GM23338 (cell line): ENCODE results near the gene HNF4A. TPM values are rescaled to one million over a fixed set of nuclear protein-coding genes. Genes with fewer than 3 reads are reported as not detected.

Experiments
- ATAC-seq: fragments of 200-7000 bp; cut with Tn5 transposase; 3 replicates; pipeline ENCODE4 v1.9.1; 2020
- DNase-seq: peaks from one replicate; pipeline ENCODE4 v3.0.0-alpha.2; 2015; ENCODE audit warnings: low spot score
- H2AFZ ChIP-seq: fragments of 200-600 bp; sonication (generic); 2 replicates; pipeline ENCODE4 v1.8.0; 2016; ENCODE audit warnings: antibody characterized with exemption, mild to moderate bottlenecking, moderate library complexity
- H3F3A ChIP-seq: fragments of 200-600 bp; sonication (generic); replicated peaks from 2 replicates; pipeline ENCODE4 v1.8.0; 2017; ENCODE audit warnings: antibody characterized with exemption, mixed run types, low read depth
- H3K27ac ChIP-seq: fragments of 200-600 bp; sonication (generic); 2 replicates; pipeline ENCODE4 v1.6.1; 2016; ENCODE audit warnings: low read depth
- H3K27me3 ChIP-seq: fragments of 200-600 bp; sonication (generic); 2 replicates; pipeline ENCODE4 v1.8.0; 2016; ENCODE audit warnings: mild to moderate bottlenecking, mixed run types, moderate library complexity; ENCODE audit not compliant: insufficient read depth
- H3K36me3 ChIP-seq: fragments of 200-600 bp; sonication (generic); 2 replicates; pipeline ENCODE4 v1.8.0; 2016; ENCODE audit warnings: mild to moderate bottlenecking; ENCODE audit not compliant: insufficient read depth
- H3K4me1 ChIP-seq: fragments of 200-600 bp; sonication (generic); 2 replicates; pipeline ENCODE4 v1.8.0; 2016; ENCODE audit warnings: mild to moderate bottlenecking, moderate library complexity; ENCODE audit not compliant: insufficient read depth
- H3K4me2 ChIP-seq: fragments of 200-600 bp; sonication (generic); 2 replicates; pipeline ENCODE4 v1.7.1; 2017; ENCODE audit warnings: mixed run types
- H3K4me3 ChIP-seq: fragments of 200-600 bp; sonication (generic); 2 replicates; pipeline ENCODE4 v1.6.1; 2016; ENCODE audit warnings: mixed run types
- H3K79me2 ChIP-seq: fragments of 200-600 bp; sonication (generic); replicated peaks from 2 replicates; pipeline ENCODE4 v1.8.0; 2017; ENCODE audit warnings: mild to moderate bottlenecking; ENCODE audit not compliant: insufficient read depth
- H3K9me2 ChIP-seq: fragments of 200-600 bp; sonication (generic); 2 replicates; pipeline ENCODE4 v1.8.0; 2017; ENCODE audit not compliant: insufficient read depth
- H4K20me1 ChIP-seq: fragments of 200-600 bp; sonication (generic); replicated peaks from 2 replicates; pipeline ENCODE4 v1.8.0; 2017; ENCODE audit warnings: mild to moderate bottlenecking; ENCODE audit not compliant: insufficient read depth
- H3K27ac Mint-ChIP-seq: 2 replicates; pipeline ENCODE4 v1.8.0; 2020; ENCODE audit warnings: inconsistent platforms, mild to moderate bottlenecking, moderate library complexity, mixed read lengths
- H3K27me3 Mint-ChIP-seq: 3 replicates; pipeline ENCODE4 v1.8.0; 2022; ENCODE audit warnings: low read depth, mild to moderate bottlenecking, moderate library complexity, mixed read lengths, inconsistent platforms; ENCODE audit not compliant: insufficient read depth, poor library complexity
- H3K36me3 Mint-ChIP-seq: 3 replicates; pipeline ENCODE4 v1.8.0; 2021; ENCODE audit warnings: low read depth, mild to moderate bottlenecking, inconsistent platforms, moderate library complexity, mixed read lengths
- H3K4me1 Mint-ChIP-seq: 3 replicates; pipeline ENCODE4 v1.8.0; 2020; ENCODE audit warnings: mild to moderate bottlenecking, inconsistent platforms, mixed read lengths
- H3K4me3 Mint-ChIP-seq: 3 replicates; pipeline ENCODE4 v1.8.0; 2021; ENCODE audit warnings: moderate library complexity, mild to moderate bottlenecking, inconsistent platforms, mixed read lengths
- H3K9me3 Mint-ChIP-seq: 3 replicates; pipeline ENCODE4 v1.8.0; 2020; ENCODE audit warnings: moderate library complexity, mild to moderate bottlenecking, inconsistent platforms, mixed read lengths
- CREB1 ChIP-seq: fragments of 250-450 bp; sonication (Bioruptor Pico); IDR thresholded peaks from 2 replicates; pipeline ENCODE4 v1.5.0; 2020; ENCODE audit warnings: low read depth, mild to moderate bottlenecking, moderate library complexity
- CTCF ChIP-seq, 2 experiments: fragments of 200-600 bp in 1 of 2; sonication (generic) in 1 of 2; conservative IDR thresholded peaks; 2 replicates each; pipeline versions ENCODE4 v1.5.1 to v1.6.1; 2016 to 2017; ENCODE audit warnings: antibody characterized with exemption in 2 of 2, low read depth in 2 of 2, mild to moderate bottlenecking in 2 of 2, moderate library complexity in 1 of 2
- ETS1 ChIP-seq: IDR thresholded peaks from 2 replicates; pipeline ENCODE4 v1.6.1; 2016; ENCODE audit warnings: antibody characterized with exemption
- EZH2 ChIP-seq: fragments of 200-600 bp; sonication (generic); IDR thresholded peaks from one replicate; pipeline ENCODE4 v1.8.0; 2017; ENCODE audit warnings: antibody characterized with exemption, mild to moderate bottlenecking, low read depth; ENCODE audit not compliant: unreplicated experiment
- EZH2phosphoT487 ChIP-seq: fragments of 200-600 bp; sonication (generic); IDR thresholded peaks from one replicate; pipeline ENCODE4 v1.8.1; 2018; ENCODE audit warnings: antibody characterized with exemption; ENCODE audit not compliant: unreplicated experiment
- POLR2AphosphoS5 ChIP-seq: IDR thresholded peaks from 2 replicates; pipeline ENCODE4 v1.6.1; 2016; ENCODE audit warnings: antibody characterized with exemption, low read depth
- STAT1 ChIP-seq: IDR thresholded peaks from one replicate; pipeline ENCODE4 v1.6.1; 2016; ENCODE audit warnings: antibody characterized with exemption; ENCODE audit not compliant: unreplicated experiment
- ZNF114 ChIP-seq: fragments of 250-450 bp; sonication (Bioruptor Pico); IDR thresholded peaks from 2 replicates; pipeline ENCODE4 v1.5.0; 2020; ENCODE audit warnings: mild to moderate bottlenecking, moderate library complexity
- polyA plus RNA-seq: library from polyadenylated mRNA; unstranded; fragments of >200 nt; fragmentation: Nextera tagmentation; extraction: Ambion mirVana; gene quantifications from 2 replicates; pipeline ENCODE4 v1.2.1, GENCODE V29; 2016
- total RNA-seq: library from RNA; depleted of rRNA; stranded (reverse); fragments of >200 nt; shearing (Covaris generic); gene quantifications from 2 replicates; pipeline ENCODE4 v1.2.3, GENCODE V29; 2014

HNF4A gene
- total and polyA plus RNA-seq, 2 experiments from 2014 or later: not detected

- Histone ChIP-seq H3K79me2 (no peaks in the 10 kb centered on the region), H3K27me3 (peaks cover 27% of the 10 kb centered on the region), H3K4me1 (no peaks in the 10 kb centered on the region), H3K4me2 (peak overlapping the region; percentile 97), H3K27ac (no peak overlapping the region), H2AFZ (peak overlapping the region; percentile 97), H3K4me3 (peak overlapping the region; percentile 95), H4K20me1 (no peaks in the 10 kb centered on the region), H3K9me2 (no peaks in the 10 kb centered on the region), H3F3A (no peaks in the 10 kb centered on the region), H3K36me3 (no peaks in the 10 kb centered on the region)
- Mint-ChIP-seq H3K9me3 (no peaks in the 10 kb centered on the region), H3K36me3 (no peaks in the 10 kb centered on the region; the same call in 2 of the 3 replicates), H3K27ac (no peak overlapping the region), H3K27me3 (peaks cover 19% of the 10 kb centered on the region), H3K4me3 (peak overlapping the region; percentile 84), H3K4me1 (peaks cover 8% of the 10 kb centered on the region)
- DNase-seq: peak; percentile 12
- TF ChIP-seq STAT1 (no peak), ETS1 (no peak), CREB1 (CRISPR knock-in tag) (no peak), EZH2 (no peak)
- ATAC-seq: peak; percentile 15
Measured at GRCh38 chr20:44309763-44310663, 45.5 kb upstream of the HNF4A start.

- no peaks in the 10 kb centered on the region for H3K36me3 ChIP-seq
- H3K9me2 ChIP-seq: no peaks in the 10 kb centered on the region
- H3K27ac ChIP-seq: no peak within 1 kb of the TSS
- H3K4me3 ChIP-seq: peak within 1 kb of the TSS; percentile 95
- Mint-ChIP-seq H3K4me3 (peak within 1 kb of the TSS; percentile 84), H3K27me3 (peaks cover 19% of the 10 kb centered on the region), H3K9me3 (no peaks in the 10 kb centered on the region), H3K27ac (no peak within 1 kb of the TSS), H3K36me3 (no peaks in the 10 kb centered on the region; the same call in 2 of the 3 replicates), H3K4me1 (peaks cover 8% of the 10 kb centered on the region)
- H3K4me1 ChIP-seq: no peaks in the 10 kb centered on the region
- H3K27me3 ChIP-seq: peaks cover 27% of the 10 kb centered on the region
- H2AFZ ChIP-seq: peak within 1 kb of the TSS; percentile 97
- H3F3A ChIP-seq: no peaks in the 10 kb centered on the region
- H3K4me2 ChIP-seq: peak within 1 kb of the TSS; percentile 97
- no peaks in the 10 kb centered on the region for H3K79me2 ChIP-seq
- TF ChIP-seq EZH2: no peak
- TF ChIP-seq EZH2phosphoT487: no peak
- peak; percentile 63; the same call in 1 of the 2 replicates for TF ChIP-seq CREB1 (CRISPR knock-in tag)
- TF ChIP-seq ZNF114 (CRISPR knock-in tag): no peak
- peak; percentile 79 for TF ChIP-seq POLR2AphosphoS5
- TF ChIP-seq CTCF (conservative IDR thresholded peaks at IDR 0.05; ENCODE audit: low read depth in 2 of 2): peak; percentile 73 to 97
- ATAC-seq (peak; percentile 96), DNase-seq (peak; percentile 97)
- H4K20me1 ChIP-seq: no peaks in the 10 kb centered on the region
Measured at GRCh38 chr20:44310664-44311639, 44.5 kb upstream of the HNF4A start, which contains the start of gene FITM2. TSS of gene FITM2 (minus strand) at chr20:44311202. CDS start at chr20:44311148, 54 bp downstream.
